Thymus (tissue), 11 donors: ENCODE results near the gene VPS50. TPM values are rescaled to one million over a fixed set of nuclear protein-coding genes. Genes with fewer than 3 reads are reported as not detected.
A peak's percentile ranks its signal among the peaks of the same experiment; 100 is the strongest.
"Not testable (repeated sequence)": the region's sequence is repeated elsewhere in the genome, so short reads cannot be mapped to it uniquely, and the experiment has no call there.

Source experiments
- DNase-seq, 9 donors: peaks; one replicate each; pipeline ENCODE4 v3.0.0-alpha.2; 2013; ENCODE audit warnings: low spot score in 9 of 9, low read depth in 6 of 9, missing footprints in 1 of 9
- H3K27ac ChIP-seq, 2 donors: one replicate each; pipeline ENCODE4 v1.5.1; 2013; ENCODE audit warnings: control low read depth in 1 of 2, low read depth in 1 of 2, low read length in 1 of 2, mild to moderate bottlenecking in 1 of 2, moderate library complexity in 1 of 2
- H3K27me3 ChIP-seq, 2 donors: one replicate each; pipeline ENCODE4 v1.5.1; 2013; ENCODE audit warnings: low read length in 1 of 2; ENCODE audit not compliant: control insufficient read depth in 2 of 2, insufficient read depth in 1 of 2
- H3K36me3 ChIP-seq, 2 donors: one replicate each; pipeline ENCODE4 v1.5.1; 2013; ENCODE audit warnings: low read length in 1 of 2, mild to moderate bottlenecking in 1 of 2, moderate library complexity in 1 of 2; ENCODE audit not compliant: control insufficient read depth in 2 of 2, insufficient read depth in 2 of 2
- H3K4me1 ChIP-seq, 2 donors: one replicate each; pipeline ENCODE4 v1.5.1; 2013; ENCODE audit warnings: low read length in 2 of 2; ENCODE audit not compliant: control insufficient read depth in 2 of 2, insufficient read depth in 2 of 2
- H3K4me3 ChIP-seq, 2 donors: one replicate each; pipeline ENCODE4 v1.5.1; 2013; ENCODE audit warnings: low read length in 2 of 2, control low read depth in 1 of 2, mild to moderate bottlenecking in 1 of 2
- H3K9me3 ChIP-seq, 2 donors: one replicate each; pipeline ENCODE4 v1.5.1; 2013; ENCODE audit warnings: low read length in 1 of 2, mild to moderate bottlenecking in 1 of 2; ENCODE audit not compliant: control insufficient read depth in 2 of 2, insufficient read depth in 1 of 2
- WGBS: extraction: QIAGEN DNeasy Blood & Tissue Kit; methylation state at CpG from one replicate; pipeline ENCODE4 v1.1.7; 2013; 5-methylcytosine and 5-hydroxymethylcytosine counted together
- polyA plus RNA-seq: library from polyadenylated mRNA; stranded (reverse); fragments of 200-250 nt; gene quantifications from one replicate; pipeline ENCODE4 v1.2.3, GENCODE V29; 2013
- total RNA-seq: library from RNA; stranded (reverse); fragments of 120-200 nt; gene quantifications from one replicate; pipeline ENCODE4 v1.2.4, GENCODE V29; 2013
- donor health status: healthy.

VPS50 gene
- total and polyA plus RNA-seq, 2 donors = 16.3 to 26.7 TPM

DNA sequence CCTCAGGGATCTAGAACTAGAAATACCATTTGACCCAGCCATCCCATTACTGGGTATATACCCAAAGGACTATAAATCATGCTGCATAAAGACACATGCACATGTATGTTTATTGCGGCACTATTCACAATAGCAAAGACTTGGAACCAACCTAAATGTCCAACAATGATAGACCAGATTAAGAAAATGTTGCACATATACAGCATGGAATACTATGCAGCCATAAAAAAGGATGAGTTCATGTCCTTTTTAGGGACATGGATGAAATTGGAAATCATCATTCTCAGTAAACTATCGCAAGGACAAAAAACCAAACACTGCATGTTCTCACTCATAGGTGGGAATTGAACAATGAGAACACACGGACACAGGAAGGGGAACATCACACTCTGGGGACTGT lies 138.8 kb downstream of the VPS50 start:
- not testable (repeated sequence) for H3K9me3 ChIP-seq, H3K27me3 ChIP-seq, H3K4me1 ChIP-seq, H3K4me3 ChIP-seq, H3K27ac ChIP-seq, DNase-seq, H3K36me3 ChIP-seq
- WGBS = 53% methylated on average over 3 of the region's 3 CpGs

DNA sequence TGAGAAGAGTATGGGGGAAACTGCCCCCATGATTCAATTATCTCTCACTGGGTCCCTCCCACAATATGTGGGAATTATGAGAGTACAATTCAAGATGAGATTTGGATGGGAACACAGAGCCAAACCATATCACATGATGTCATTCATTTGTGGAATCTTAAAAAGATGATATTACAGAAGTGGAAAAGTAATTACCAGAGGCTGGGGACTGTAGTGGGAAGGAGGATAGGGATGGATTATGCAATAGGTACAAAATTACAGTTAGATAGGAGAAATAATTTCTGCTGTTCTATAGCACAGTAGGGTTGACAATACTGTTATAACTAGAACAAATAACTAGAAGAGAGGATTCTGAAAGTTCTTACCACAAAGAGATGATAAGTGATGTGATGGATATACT lies 141.4 kb downstream of the VPS50 start:
- Histone ChIP-seq H3K36me3 (no peaks in the 10 kb centered on the region), H3K27ac (no peak overlapping the region), H3K27me3 (no peaks in the 10 kb centered on the region), H3K4me3 (no peak overlapping the region), H3K4me1 (no peaks in the 10 kb centered on the region), H3K9me3 (no peaks in the 10 kb centered on the region)
- no peak for DNase-seq

DNA sequence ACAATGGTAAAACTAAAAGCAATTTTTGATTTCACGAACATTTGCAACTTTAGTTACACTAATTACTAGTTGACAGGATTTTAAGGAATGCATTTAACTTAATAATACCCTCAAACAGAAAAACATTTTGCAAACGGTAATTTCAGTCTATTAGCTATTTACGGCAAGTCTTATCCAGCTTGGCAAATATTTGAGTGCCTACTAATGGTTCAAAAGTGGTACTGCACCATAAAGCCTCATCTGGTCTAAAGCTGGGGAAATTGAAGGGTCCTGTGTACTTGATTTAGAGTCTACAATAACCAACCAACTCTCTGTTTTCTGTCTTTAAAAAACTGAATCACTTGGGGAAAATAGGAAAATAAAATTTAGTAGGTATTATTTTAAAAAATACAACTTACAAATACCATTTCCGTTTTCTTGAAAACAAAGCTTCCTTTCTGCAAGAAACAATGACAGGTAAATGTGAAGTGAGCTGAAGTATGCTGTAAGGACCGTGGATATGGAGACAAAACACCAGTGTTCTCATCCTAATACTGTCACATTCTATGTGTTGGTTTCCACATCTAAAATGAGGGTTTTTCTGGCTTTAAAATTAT lies 142.3 kb downstream of the VPS50 start:
- Histone ChIP-seq H3K9me3 (no peaks in the 10 kb centered on the region), H3K36me3 (no peaks in the 10 kb centered on the region), H3K27ac (no peak overlapping the region), H3K4me1 (no peaks in the 10 kb centered on the region), H3K27me3 (no peaks in the 10 kb centered on the region), H3K4me3 (no peak overlapping the region)
- 57% methylated on average over 5 of the region's 5 CpGs for WGBS
- peak in 3 of 9 donors; percentile 1 to 25 (median 2) for DNase-seq

DNA sequence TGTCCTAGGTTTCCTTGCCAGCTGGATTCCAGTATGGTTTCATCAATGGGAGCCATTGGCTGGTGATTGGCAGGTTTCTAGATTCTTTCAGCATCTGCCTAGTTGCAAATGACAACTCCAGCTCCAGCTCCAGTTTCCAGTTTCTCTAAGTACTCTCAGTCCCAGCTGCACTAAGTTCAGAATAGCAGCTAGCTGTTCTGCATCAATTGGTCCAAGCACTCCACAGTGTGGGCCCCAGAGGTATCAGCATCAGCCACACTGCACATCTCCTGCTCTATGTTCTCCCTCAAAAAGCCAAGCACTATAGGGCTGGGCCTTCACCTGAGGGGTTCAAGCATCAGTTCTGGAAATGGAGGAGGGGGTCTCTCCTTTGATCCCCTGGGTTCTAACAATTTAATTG lies 143.4 kb downstream of the VPS50 start:
- Histone ChIP-seq H3K27ac (no peak overlapping the region), H3K4me1 (no peaks in the 10 kb centered on the region), H3K9me3 (no peaks in the 10 kb centered on the region), H3K27me3 (no peaks in the 10 kb centered on the region), H3K4me3 (no peak overlapping the region), H3K36me3 (no peaks in the 10 kb centered on the region)
- no peak for DNase-seq

DNA sequence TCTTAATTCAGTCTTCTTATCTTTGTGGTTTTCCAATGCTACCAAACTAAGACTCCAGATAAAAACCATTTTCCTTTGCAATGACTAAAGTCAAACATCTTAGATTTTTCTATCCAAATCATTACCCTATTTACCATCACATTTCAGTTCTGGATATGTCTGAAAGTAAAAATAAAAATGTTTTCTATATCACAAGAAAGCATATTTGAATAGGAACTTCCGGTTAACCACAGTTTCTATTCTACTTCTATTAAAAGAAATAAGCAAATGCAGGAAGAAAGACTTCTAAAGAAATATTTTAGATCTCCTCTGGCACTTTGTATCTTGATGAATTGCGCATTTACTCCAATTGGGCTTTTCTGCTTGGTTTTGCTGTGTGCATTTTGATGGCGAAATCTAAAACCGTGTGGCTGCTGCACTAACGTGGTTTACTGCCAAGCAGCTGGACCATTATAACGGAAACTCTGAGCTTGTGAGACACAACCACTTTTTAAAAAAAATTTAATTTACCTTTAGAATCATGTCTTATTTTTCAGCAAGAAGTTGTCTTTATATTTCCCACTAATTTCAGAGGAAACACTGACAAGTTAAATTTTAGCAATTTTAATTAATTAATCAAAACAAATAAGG lies 146.1 kb downstream of the VPS50 start:
- Histone ChIP-seq H3K27me3 (no peaks in the 10 kb centered on the region), H3K36me3 (no peaks in the 10 kb centered on the region), H3K27ac (no peak overlapping the region), H3K9me3 (no peaks in the 10 kb centered on the region), H3K4me1 (no peaks in the 10 kb centered on the region), H3K4me3 (no peak overlapping the region)
- DNase-seq = no peak
- WGBS = 70% methylated on average over 6 of the region's 6 CpGs

DNA sequence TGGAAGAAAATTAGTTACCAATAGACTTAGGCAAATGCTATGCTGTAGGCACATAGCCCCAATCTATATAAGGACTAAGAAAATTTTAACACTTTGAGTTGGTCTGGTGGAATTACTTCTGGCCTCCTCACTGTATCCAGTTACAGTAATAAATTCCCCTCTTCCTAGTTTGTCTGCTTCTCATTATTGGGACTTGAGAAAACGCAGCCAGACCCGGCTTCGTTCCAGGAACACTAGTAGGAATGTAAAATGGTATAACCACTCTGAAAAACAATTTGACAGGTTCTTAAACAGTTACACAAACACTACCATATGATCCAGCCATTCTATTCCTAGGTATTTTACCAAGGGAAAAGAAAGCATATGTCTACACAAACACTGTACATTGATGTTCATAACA lies 150.2 kb downstream of the VPS50 start:
- H3K4me3 ChIP-seq = no peak overlapping the region
- no peaks in the 10 kb centered on the region for H3K4me1 ChIP-seq
- no peaks in the 10 kb centered on the region for H3K9me3 ChIP-seq
- H3K36me3 ChIP-seq = no peaks in the 10 kb centered on the region
- no peaks in the 10 kb centered on the region for H3K27me3 ChIP-seq
- no peak overlapping the region for H3K27ac ChIP-seq
- no peak for DNase-seq
- WGBS = 98% methylated on average over 3 of the region's 3 CpGs

DNA sequence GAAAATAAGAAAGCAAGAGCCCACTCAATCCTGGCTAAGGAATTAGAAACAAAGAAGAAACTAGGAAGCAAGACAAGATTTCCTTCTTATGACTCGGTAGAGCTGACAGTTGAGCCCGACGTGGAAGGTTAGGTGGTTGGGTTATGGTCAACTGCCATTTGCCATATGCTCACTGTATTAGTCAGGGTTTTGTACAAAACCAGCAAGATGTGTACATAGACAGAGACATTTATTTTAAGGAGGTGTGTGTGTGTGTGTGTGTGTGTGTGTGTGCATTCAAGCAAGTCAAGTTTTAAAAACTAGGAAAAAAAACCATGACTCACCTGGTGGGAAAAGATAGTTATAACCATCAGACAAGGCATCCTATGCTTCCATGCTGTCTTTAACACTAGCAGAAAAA lies 158.5 kb downstream of the VPS50 start:
- Histone ChIP-seq H3K27ac (no peak overlapping the region), H3K4me1 (no peaks in the 10 kb centered on the region), H3K27me3 (no peaks in the 10 kb centered on the region), H3K4me3 (no peak overlapping the region), H3K9me3 (no peaks in the 10 kb centered on the region), H3K36me3 (no peaks in the 10 kb centered on the region)
- WGBS = 98% methylated on average over 3 of the region's 3 CpGs
- DNase-seq = no peak

DNA sequence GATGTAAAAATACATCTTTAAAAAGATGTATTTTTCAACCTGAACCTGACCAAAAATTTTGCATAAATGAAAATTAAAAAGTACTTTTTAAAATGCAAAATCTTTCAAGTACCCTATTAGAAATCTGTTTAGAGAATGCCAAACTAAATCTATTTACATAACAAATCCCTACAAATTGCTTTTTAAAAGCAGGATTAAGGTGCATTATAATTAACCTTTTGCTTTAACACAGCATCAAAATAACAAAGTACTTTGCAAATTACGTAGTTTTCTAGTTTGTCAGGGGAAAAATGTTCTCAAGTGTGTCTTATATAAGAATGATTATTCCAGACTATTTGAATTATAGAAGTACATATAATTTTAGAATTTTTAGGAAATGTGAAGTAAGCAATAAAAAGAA lies 160.8 kb downstream of the VPS50 start:
- no peaks in the 10 kb centered on the region for H3K9me3 ChIP-seq
- no peak for DNase-seq
- H3K36me3 ChIP-seq = no peaks in the 10 kb centered on the region
- no peak overlapping the region for H3K4me3 ChIP-seq
- WGBS = 95% methylated on average over 1 of the region's 1 CpG
- no peak overlapping the region for H3K27ac ChIP-seq
- no peaks in the 10 kb centered on the region for H3K4me1 ChIP-seq
- H3K27me3 ChIP-seq = no peaks in the 10 kb centered on the region

DNA sequence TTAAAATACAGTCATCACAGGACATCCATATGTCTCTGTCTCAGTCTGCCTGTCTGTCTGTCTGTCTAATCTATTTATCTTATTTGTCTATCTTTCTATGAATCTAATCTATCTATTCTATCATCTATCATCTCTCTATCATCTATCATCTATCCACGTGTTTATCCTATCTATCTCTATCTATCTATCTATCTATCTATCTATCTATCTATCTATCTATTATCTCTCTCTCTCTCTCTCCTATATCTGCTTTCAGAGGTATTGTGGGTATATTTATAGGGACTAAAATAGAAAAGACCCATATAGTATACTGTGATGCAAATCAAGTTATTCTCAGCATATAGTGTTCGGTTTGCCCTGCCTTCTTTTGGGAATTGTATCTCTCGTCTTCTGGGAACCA lies 167.5 kb downstream of the VPS50 start:
- Histone ChIP-seq H3K4me1 (no peaks in the 10 kb centered on the region), H3K27me3 (no peaks in the 10 kb centered on the region), H3K4me3 (no peak overlapping the region), H3K9me3 (no peaks in the 10 kb centered on the region), H3K36me3 (no peaks in the 10 kb centered on the region), H3K27ac (no peak overlapping the region)
- WGBS = 94% methylated on average over 3 of the region's 3 CpGs
- no peak for DNase-seq
